Measurements from ENCODE around the gene TAF15.

TAF15 gene

DNA sequence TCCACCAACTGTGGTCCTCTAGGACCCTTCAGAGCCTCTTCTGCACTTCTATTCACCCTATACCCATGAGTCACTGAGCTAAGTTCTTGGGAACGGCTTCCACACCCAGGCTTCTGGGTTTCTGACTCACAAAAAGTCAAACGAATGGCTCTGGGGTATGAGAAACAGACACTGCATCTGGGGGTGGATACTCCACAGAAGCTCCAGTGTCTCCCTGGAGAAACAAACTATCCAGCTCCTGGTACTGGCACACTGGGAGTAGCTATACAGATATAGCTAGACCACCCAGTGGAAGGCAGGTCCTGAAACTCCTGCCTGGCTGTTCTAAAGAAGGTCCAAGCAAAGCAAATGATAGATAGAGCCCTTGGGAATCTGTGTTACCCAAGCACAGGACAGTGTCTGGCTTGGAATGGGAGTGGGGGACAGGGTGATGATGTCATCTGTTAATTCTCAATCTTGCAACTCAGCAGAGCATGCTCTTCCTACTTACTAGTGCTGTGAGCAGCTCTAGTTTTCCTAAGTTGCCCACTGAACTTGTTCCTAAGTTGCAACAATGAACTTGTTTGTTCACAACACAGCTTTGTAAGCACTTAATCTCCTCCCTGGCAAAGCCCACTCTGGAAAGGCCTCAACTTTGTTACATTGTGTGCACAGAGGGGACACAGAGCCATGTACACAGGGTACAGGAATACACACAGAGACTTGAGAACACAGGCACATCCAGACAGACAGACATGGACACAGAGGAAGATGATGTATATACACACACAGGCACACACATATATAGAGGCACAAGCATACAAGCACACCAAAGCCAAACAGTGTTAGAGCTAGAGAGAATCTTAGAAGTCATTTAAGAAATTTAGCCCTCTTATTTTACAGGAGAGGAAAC lies 20.6 kb upstream of the TAF15 start:
- no peak for DNase-seq (ENCODE audit: low spot score)

DNA sequence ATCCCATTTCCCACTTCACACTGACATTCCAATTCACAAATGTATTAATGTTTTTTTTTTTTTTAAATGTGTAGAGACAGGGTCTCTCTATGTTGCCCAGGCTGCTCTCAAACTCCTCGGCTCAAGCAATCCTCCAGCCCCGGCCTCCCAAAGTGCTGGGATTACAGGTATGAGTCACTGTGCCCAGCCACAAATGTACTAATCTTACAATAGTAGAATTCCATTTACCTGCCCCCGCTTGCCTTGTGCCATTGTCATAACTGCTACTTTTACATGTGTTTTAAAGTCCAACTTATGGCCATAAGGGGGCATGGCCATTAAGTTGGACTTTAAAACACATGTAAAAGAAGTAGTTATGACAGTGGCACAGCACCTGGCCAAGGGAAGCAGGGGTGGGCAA lies 18.4 kb upstream of the TAF15 start:
- no peak for DNase-seq (ENCODE audit: low spot score)

DNA sequence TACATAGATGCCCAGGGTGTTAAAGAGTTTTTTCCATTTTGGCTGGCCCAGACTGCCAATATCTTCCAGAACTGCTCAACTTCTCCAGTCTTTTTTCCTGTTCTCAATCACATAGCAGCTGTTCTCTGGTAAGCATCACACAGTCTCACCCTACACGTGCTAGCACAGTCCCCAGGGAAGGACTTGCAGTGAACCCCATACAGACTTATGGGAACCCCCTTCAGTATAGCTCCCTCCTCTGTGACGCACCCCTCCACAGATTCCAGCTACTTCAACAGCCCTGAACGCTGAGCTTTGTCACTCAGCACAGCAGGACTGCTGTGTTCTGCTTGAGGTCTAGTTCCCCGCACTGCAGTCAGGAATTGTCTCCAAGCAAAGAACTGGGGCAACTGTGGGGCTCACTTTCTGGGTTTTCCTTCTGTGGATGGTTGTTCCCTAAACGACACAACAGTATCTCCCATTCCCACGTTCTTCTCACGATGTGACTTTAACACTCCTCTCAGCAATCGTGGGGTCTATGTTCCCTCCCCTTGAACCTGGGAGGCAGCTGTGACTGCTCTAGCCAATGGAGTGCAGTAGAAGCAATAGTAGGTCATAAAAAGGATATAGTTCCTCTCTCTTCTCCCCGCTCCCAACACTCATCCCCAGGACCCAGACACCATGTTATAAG lies 17.5 kb upstream of the TAF15 start:
- no peak for DNase-seq (ENCODE audit: low spot score)

DNA sequence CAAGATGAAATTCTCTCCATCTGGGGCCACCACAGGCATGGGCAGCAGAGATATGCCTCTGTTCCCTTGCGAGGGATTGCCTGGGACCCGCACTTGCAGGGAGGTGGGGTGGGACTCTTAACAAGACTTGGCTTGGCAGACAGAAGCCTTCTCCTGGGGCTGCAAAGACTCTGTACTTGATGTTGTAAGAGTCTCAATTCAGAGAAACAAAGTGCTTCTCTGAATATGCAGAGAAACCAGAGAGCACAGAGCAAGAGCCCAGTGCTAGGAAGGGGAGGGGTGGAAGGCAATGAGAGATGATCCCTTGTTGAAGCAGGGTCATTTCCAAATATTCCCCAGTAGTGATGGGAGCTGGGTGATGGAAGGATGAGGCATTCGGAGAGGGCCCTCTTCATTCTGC lies 16.0 kb upstream of the TAF15 start:
- no peak for DNase-seq (ENCODE audit: low spot score)

DNA sequence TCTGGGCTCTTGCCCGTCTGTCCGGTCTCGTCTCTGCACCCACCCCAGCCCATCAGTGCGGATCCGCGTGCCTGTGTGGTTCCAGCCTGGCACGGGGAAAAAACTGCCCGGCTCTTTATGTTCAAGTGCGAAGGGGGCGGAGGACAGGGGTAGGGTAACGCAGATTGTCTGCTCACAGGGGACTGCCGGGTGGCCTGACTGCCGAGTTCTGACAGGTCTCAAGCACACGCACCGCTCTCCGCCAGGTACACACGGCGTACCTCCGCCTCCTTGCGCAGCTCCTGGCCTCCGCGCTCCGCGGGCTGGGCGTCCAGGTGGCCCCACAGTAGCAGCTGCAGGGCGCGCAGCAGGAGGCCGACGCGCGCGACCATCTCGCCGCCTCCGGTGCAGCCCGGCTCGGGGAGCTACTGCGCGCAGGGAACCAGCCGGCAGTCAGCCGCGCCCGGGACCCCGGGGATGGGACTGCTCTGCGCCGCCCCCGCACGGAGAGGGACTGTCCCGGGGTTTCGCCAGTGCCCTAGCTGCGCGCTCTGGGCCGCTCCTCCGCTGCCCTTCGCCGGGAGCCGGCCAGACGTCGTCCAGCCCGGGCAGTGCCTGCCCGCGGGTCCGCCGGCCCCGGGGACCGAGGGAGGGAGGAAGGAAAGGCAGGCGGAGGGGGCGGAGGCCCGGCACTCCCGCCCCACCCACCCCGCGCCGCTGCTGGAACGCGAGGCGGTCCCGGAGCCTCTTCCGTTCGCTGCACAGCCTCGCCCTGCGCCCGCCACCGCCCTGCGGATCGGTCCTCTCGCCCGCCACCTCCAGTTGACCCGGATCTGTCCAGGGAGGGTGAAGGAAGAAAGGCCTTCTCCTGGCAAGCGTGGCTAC lies 14.0 kb upstream of the TAF15 start, which contains the start of gene MMP28:
MMP28 (minus strand) TSS at position 635 of the 864 bp plus-strand sequence; CDS start at position 371, 264 bp downstream.
- DNase-seq (ENCODE audit: low spot score) = no peak

DNA sequence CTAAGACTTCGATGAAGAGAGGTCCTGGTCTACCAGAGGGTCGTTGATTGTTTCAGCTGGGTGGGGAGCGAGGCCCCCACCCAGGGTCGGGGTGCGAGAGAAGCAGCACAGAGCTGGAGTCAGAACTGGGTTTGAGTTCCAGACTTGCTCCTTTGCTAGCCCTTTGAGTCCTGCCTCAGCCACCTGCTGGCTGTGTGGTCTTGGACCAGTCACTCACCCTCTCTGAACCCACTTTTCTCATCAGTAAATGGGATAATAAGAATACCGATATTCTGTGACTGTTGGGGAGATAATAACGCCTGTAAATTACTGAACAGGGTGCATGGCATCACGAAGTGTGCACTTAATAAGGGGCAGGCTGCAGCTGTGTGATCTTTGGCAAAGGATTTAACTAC lies 13.4 kb upstream of the TAF15 start:
- DNase-seq (ENCODE audit: low spot score) = no peak

- DNase-seq (ENCODE audit: low spot score) = no peak
Measured at GRCh38 chr17:35796942-35797341, 12.3 kb upstream of the TAF15 start.

GRCh38 chr17:35797370-35797769 lies 11.9 kb upstream of the TAF15 start:
- no peak for DNase-seq (ENCODE audit: low spot score)

DNA sequence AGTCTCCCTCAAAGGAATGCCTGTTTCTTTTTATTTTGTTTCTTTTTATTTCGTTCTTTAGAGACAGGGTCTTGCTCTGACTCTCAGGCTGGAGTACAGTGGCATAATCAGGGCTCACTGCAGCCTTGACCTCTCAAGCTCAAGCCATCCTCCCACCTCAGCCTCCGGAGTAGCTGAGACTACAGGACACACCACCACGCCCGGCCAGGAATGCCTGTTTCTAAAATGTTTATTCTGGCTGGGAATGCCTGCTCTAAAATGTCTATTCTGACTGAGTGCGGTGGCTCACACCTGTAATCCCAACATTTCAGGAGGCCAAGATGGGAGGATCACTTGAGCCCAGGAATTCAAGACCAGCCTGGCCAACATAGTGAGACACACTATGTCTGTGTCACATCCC lies 11.4 kb upstream of the TAF15 start:
- DNase-seq (ENCODE audit: low spot score) = no peak

DNA sequence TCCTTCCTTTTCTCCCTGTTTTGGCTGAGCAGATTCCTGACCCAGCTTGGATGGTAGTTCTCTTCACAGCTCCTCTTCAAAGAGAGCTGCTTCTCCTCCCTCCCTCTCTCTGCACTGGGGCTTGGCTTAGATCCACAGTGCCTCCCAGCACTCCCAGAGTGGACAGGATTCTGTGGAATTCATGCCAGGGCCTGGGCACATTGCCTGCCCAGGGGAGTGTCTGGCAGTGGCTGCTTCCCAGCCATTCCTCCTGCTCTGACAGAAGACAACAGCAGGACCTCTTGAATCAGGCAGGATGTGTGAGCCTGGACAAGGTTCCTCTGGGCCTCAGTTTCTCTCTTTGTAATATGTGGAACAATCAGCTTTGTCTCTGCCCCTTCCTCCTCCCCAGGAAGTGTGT lies 9.3 kb upstream of the TAF15 start:
- no peak for DNase-seq (ENCODE audit: low spot score)

DNA sequence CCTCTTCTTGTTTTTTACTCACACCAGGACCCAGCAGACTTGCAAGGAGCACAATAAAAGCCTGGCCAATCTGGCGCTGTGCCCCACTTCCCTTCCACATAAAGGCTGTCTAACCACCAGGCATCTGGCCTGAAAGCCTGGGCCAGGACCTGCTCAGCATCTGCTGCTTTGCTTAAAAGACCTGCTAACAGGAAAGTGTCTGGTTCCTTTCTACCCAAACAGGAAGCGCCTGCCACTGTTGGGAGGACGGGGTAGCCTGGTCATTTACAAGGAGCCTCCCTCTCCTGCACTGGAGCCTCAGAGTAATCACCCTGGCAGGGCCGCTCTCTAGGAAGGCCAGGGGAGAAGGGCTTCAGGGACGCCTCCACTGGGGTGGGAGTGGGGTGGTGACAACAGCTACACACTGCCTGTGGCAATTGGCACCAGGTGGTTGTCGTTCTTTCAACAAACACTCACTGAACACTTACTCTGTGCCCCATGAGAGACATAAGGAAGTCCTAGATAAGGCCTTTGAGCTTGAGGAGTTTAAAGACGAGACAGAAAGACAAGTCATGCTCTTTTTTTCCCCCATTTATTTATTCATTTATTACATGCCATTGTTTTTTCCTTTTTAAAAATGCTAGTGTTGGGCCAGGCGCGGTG lies 7.6 kb upstream of the TAF15 start:
- DNase-seq (ENCODE audit: low spot score) = peak; percentile 65

GRCh38 chr17:35804658-35805192 lies 4.6 kb upstream of the TAF15 start:
- peak; percentile 94 for DNase-seq (ENCODE audit: low spot score)

DNA sequence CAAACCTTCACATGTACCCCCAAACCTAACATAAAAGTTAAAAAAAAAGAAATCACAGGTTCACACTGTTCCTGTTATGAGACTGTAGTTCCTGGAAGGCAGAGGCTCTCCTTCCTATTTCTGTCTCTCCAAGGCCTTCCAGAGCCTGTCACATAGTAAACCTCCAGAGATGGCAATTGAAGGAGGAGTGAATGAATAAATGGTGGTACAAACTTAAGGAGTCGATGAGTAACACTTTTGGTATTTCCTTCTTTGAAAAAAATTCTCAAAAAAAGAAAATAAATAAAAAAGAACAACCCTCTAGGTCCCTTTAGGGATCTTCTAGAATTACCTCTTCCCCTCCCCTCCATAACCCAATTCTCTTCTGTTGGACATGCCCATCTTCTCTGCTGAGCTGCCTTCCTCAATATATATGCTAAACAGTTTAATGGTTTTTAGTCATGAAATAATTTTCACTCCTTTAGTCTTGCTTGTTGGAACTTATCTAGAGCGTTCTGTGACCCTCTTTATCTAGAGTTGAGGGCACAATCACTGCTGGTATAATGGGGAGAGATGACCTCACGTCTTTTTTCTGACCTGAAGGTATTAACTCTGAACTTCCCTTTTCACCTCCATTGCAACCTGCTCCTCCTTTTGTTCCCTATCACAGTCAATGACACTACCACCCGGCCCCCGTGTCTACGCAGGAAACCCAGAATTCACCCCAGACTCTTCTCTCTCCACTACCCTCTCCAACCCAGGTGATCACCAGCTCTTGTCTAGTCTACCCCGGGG lies 1.7 kb upstream of the TAF15 start:
- DNase-seq (ENCODE audit: low spot score) = no peak

GRCh38 chr17:35808240-35808961 lies 883 bp upstream of the TAF15 start:
- no peak for DNase-seq (ENCODE audit: low spot score)

- DNase-seq (ENCODE audit: low spot score) = no peak
Measured at GRCh38 chr17:35809855-35810461, 674 bp downstream of the TAF15 start.

DNA sequence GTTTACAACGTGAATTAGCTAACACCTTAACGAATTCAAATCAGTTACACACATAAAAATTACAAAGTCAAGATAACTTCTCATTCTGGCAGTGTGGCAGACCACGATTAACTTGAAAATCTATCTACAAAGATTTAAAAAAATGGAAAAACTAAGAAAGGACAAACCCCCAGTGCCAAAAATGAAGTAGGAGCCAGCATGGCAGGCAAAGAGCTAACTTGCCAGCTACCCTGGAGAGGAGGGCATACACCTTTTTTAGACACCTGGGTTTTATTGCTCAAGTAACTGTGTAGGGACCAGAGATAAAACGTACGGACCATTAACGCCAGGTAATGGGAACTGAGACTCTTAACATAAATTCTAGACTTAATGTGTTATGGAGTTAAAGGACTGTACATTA lies 2.5 kb downstream of the TAF15 start:
- DNase-seq (ENCODE audit: low spot score) = no peak

GRCh38 chr17:35812456-35812855 lies 3.2 kb downstream of the TAF15 start:
- no peak for DNase-seq (ENCODE audit: low spot score)

GRCh38 chr17:35816723-35817122 lies 7.4 kb downstream of the TAF15 start:
- DNase-seq (ENCODE audit: low spot score) = no peak

- DNase-seq (ENCODE audit: low spot score) = no peak
Measured at GRCh38 chr17:35817196-35817595, 7.9 kb downstream of the TAF15 start.

DNA sequence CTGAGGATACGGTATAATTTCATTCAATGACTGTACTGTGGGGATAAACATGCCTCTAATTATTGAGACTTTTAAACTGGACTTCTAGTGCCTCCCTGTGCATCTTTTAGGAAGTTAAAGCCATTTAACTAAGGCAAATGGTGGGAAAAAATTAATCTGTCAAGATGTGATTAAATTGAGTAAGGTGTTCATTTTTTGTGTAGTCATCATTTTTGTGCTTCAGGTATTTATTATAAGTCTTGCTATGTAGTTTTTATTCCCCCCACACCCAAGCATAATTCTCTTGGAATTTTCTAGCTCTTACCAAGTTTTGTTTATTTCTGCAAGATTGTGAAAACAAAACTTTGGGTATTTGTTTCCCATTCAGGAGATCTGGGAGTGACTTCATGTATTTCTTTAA lies 10.2 kb downstream of the TAF15 start:
- no peak for DNase-seq (ENCODE audit: low spot score)
